ENCODE measurements around the gene IL13RA1.
"Not testable (repeated sequence)": the region's sequence is repeated elsewhere in the genome, so short reads cannot be mapped to it uniquely, and the experiment has no call there.

The IL13RA1 gene

GRCh38 chrX:118729042-118729652, 1.7 kb downstream of the IL13RA1 start:
- no peak for DNase-seq

- DNase-seq: no peak
Observed at GRCh38 chrX:118730500-118731247, 3.3 kb downstream of the IL13RA1 start.

GRCh38 chrX:118732551-118732950, 5.1 kb downstream of the IL13RA1 start:
- DNase-seq: not testable (repeated sequence)

DNA sequence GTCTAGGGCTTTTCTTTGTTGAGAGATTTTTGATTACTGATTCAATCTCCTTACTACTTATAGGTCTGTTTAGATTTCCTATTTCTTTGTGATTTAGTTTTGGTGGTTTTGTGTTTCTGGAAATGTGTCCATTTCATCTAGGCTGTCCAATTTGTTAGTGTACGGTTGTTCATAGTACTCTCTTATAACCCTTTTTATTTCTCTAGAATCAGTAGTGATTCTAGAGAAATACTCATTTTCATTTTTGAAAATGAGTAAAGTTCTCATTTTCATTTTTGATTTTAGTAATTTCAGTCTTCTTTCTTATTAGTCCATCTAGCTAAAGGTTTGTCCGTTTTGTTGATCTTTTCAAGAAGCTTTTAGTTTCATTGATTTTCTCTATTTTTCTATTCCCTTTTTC, 7.5 kb downstream of the IL13RA1 start:
- no peak for DNase-seq

GRCh38 chrX:118736394-118737010, 9.1 kb downstream of the IL13RA1 start:
- no peak for DNase-seq

- DNase-seq: no peak
Observed at GRCh38 chrX:118739577-118739976, 12.2 kb downstream of the IL13RA1 start.

- no peak for DNase-seq
Observed at GRCh38 chrX:118740276-118740889, 13.0 kb downstream of the IL13RA1 start.

DNA sequence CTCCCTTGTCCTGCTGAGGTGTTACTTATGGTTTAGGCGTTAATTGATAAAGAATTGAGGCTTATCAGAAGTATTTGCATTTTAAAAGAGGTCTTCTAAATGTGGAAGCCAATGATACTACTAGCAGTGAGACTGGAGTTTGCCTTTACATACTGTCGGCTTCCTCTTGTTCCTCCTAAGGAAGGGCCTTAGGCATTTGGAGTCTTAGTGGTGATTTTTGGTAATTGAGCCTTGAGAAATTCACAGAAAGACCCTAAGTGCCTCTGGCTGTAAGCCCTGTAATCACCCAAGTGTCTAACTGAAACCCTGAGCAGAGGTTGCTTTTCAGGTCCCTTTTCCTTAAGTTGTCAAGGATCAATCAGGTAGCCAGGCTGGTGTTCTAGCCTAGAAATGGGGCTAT, 14.8 kb downstream of the IL13RA1 start:
- no peak for DNase-seq

DNA sequence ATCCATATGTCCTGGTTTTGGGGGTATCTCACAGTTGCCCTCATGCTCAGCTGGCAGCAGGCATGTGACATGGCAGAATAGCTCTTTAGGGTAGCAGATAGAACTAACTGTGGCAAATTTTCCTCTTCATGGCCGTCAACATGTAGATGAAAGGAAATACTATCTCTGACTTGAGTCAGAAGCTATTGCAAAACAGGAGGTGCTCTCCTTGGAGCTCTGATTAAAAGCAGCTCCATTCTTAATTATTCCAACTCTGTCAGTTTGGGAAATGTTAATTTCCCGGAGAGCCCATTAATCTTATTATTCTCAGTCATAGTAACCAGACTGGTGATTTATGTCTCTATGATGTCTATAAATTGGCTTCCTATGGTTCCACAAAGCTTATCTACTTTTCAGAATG, 18.2 kb downstream of the IL13RA1 start:
- DNase-seq: no peak

DNA sequence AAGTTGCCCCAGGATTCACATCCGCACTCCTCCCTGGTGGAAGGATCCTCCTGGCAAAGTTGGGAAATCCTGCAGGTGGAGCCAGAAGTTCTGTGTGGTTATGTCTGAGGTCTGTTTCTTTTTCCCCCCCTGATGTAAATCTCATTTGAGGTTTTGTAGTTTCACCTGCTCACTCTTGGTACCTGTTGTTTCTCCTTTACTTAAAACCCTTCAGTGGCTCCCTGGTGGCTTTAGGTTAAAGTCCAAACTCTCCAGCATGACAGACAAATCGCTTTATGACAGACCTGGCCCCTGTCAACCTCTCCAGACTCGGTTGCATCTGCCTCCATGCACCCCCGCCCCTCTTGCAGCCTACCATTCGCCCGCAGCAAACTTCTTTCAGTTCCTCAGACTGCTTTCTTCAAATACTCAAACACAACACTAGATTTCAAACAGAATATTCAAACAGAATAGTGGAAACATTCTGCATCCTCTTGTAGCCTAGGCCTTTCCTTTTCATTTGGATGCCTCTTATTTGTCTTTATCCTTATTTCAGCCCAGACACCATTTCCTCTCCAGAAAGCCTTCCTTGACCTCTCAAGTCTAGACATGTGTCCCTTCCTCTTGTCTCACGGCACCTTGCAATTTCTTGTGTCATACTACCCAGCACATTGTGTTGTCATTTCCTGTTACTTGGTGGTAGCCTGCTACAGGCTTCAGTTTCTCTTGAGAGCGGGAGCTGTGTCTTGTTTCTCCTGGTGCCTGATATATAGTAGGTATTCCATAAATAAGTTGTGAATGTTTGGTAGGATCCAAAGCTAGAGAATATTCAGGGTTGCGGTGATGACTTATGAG, 24.8 kb downstream of the IL13RA1 start:
- DNase-seq: no peak

GRCh38 chrX:118755633-118756032, 28.2 kb downstream of the IL13RA1 start:
- no peak for DNase-seq

GRCh38 chrX:118756101-118756500, 28.7 kb downstream of the IL13RA1 start:
- DNase-seq: no peak

- no peak for DNase-seq
Observed at GRCh38 chrX:118758511-118758910, 31.1 kb downstream of the IL13RA1 start.

GRCh38 chrX:118760025-118760424, 32.6 kb downstream of the IL13RA1 start:
- no peak for DNase-seq

DNA sequence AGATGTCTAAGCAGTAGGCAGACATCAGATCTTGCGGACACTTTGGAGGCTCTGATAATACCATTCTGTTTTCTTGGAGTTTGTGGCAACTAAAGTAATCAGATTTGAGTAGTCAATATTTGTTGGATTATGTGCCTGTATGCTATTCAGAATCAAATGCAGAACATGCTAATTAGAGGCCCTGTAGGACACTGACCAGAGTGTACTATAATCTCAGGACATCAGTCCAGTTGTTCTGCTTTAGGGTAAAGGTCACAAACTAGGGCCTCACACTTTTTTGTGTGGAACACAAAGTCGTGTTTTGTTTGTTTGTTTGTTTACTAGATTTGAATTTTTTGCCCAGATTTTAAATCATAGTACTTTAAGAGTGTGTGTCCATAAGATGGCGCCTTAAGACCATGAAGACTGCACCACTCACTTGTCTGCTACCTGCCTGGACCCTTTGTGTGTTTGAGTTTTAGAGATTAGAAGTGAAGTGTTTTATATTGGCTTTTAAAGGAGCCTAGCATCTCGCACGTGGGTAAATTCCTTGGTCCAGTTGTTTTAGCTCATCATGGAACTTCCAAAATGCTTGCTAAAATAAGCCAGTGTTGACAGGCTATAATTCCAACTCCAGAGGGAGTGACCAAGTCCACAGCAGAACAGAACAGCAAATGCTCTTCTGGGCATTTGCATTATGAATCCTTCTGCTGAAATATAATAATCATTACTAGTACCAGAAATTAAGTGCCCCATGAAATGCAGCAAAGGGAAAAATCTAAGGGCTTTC, 34.7 kb downstream of the IL13RA1 start:
- DNase-seq: no peak

DNA sequence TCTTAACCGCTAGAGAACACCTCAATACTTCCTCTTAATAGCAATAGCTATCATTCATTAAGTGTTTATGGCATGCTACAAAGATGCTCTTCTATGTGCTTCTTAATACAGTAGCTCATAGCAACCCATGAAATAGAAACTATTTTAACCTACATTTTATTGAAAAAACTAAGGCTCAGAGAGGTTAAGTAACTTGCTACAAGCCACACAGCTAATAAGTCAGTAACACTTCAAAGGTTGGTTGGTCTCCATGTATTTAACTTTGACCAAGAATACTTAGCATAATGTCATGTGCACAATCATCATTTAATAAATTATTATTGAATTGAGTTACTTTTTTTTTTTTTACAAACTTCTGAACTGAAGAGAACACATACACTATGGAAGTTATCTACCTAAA, 36.1 kb downstream of the IL13RA1 start:
- DNase-seq: no peak

GRCh38 chrX:118764122-118764521, 36.7 kb downstream of the IL13RA1 start:
- no peak for DNase-seq

DNA sequence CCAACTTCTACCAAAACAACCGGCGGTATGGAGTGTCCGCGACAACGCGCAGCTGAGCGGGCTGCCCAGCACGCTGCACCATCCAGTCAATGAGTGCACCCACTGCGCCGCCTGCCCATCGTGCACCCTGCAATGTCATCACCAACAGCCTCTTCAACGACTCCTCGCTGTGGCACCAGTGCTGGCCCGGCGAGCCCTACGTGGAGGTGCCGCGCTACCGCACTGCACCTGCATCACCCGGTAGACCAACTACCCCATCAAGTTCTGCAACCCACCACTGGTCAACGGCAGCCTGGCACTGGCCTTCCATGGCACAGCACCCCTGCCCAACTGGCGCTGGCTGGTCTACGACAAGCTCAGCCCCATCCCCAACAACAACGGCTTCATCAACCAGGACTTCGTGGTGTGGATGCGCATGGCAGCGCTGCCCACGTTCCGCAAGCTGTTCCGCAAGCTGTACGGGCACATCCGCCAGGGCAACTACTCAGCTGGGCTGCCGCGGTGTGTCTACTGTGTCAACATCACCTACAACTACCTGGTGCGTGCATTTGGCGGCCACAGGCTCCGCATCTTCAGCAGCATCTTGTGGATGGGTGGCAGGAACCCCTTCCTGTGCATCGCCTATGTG, 42.8 kb downstream of the IL13RA1 start:
- DNase-seq: no peak

DNA sequence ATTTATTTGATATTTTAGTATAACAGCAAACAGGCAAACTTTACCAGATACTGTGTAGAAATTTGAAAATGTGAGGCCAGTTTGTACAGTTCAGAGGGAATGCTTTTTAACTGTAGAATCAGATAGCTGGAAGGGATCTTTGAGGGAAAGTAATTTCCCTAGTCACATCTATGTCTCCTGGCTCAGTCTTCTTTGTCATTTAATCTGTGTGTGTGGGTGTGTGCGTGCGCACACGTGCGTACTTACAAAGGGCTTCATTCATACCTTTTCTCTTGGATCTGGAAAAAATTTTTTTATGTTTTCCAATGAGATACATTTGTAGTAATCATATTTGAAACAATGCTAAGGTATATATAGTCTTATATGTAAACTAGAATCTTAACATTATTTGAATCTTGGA, 44.6 kb downstream of the IL13RA1 start:
- DNase-seq: no peak

- DNase-seq: peak; percentile 56
Observed at GRCh38 chrX:118773782-118774181, 46.4 kb downstream of the IL13RA1 start.

- DNase-seq: no peak
Observed at GRCh38 chrX:118779581-118779980, 52.2 kb downstream of the IL13RA1 start.

DNA sequence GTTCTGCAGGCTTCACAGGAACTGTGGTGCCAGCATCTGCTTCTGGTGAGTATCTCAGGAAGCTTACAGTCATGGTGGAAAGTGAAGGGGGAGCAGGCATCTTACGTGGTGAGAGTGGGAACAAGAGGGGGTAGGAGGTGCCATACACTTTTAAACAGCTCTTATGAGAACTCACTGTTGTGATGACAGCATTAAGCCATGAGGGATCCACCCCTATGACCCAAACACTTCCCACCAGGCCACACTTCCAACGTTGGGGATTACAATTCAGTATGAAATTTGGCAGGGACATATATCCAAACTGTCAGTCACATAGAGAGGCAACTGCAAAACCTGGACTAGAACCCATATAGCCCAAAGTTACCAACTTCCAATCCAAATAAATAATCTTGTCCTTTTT, 53.1 kb downstream of the IL13RA1 start:
- DNase-seq: no peak

Data from NCI-H2029 (cell line).